Activated B cell treated with CpG ODN at 0.5 μM for 24 hours (primary cell): ENCODE measurements around the gene SGK1. TPM values are rescaled to one million over a fixed set of nuclear protein-coding genes. Genes with fewer than 3 reads are reported as not detected.

Source experiments
- ATAC-seq: fragments of 200-7000 bp; cut with Tn5 transposase; one replicate; pipeline ENCODE4 v1.10.0; 2021; ENCODE audit warnings: low read depth, mild to moderate bottlenecking, moderate library complexity
- CTCF ChIA-PET: fragments of 350-600 bp; sonication (Branson Sonifier 250); formaldehyde crosslinking; loops from one replicate; lab custom pipeline; 2021; ENCODE audit warnings: antibody characterized with exemption; lab: Charles Lee
- POLR2A ChIA-PET: fragments of 350-600 bp; sonication (Branson Sonifier 250); formaldehyde crosslinking; loops from one replicate; lab custom pipeline; 2021; ENCODE audit warnings: antibody characterized with exemption; lab: Charles Lee
- DNase-seq: peaks from one replicate; pipeline ENCODE4 v3.0.0; 2022
- H3K27ac Mint-ChIP-seq: one replicate; pipeline ENCODE4 v1.8.0; 2020; ENCODE audit warnings: mixed read lengths
- H3K27me3 Mint-ChIP-seq: one replicate; pipeline ENCODE4 v1.8.0; 2021; ENCODE audit warnings: mixed read lengths
- H3K36me3 Mint-ChIP-seq: one replicate; pipeline ENCODE4 v1.8.0; 2021; ENCODE audit warnings: low read depth, mixed read lengths
- H3K4me1 Mint-ChIP-seq: one replicate; pipeline ENCODE4 v1.8.0; 2021; ENCODE audit warnings: mixed read lengths
- H3K4me3 Mint-ChIP-seq: one replicate; pipeline ENCODE4 v1.8.0; 2020; ENCODE audit warnings: mild to moderate bottlenecking, mixed read lengths
- H3K9me3 Mint-ChIP-seq: one replicate; pipeline ENCODE4 v1.8.0; 2020; ENCODE audit warnings: mixed read lengths
- CTCF ChIP-seq: fragments of 200-600 bp; IDR thresholded peaks from one replicate; pipeline ENCODE4 v1.8.0; 2022; ENCODE audit warnings: antibody characterized with exemption, mild to moderate bottlenecking
- intact Hi-C: fragments of 100-400 bp; cut with micrococcal nuclease; formaldehyde crosslinking; loops from one replicate; pipeline ENCODE4 v1.15.1; 2024
- total RNA-seq: library from RNA; stranded (reverse); gene quantifications from 2 replicates; pipeline ENCODE4 v1.2.3, GENCODE V29; 2022

SGK1 gene
- total RNA-seq, 1 donor from 2014 or later: 36.2 TPM

DNA sequence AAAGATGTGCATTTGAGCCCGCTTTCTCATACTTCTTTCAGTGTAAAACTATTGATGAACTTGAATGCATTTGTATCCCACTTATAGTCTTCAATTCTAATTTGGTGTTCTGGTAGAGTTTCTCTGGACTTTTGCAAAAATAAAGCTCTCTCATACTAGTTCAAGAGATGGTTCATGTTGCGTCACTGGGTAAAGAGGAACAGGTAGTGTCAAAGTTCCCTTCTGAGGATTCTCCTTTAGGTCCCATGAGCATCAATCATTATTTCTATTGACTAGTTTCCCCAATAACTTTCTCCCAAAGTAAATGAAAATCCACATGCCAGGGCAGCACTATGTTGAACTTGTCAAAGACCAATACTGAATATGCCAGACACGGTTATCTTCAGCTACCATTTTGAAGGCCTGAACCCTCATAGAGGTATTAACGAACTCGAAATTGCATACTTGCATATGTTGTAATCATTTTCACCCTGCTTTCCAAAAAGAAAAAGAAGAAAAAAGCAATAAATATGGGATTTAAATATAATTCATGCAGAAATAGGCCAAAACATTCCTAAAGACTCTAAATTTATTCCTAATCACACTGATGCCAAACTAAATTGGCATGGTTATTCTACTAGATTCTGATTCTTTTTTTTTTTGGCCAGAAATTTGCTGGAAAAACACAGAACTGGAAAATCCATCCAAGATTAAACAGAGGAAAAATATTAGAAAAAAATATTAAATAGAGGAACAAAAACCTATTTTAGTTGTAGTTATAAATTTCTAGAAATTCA, 84.5 kb downstream of the SGK1 start:
- no peaks in the 10 kb centered on the region for H3K9me3 Mint-ChIP-seq
- CTCF ChIA-PET: no interaction called here
- intact Hi-C loops: loop anchor here (1.0 to 10.0 kb wide), 3 partner anchors 13 to 1869 kb away; no protein-coding TSS in a partner anchor
- ATAC-seq: no peak
- H3K27me3 Mint-ChIP-seq: no peaks in the 10 kb centered on the region
- H3K36me3 Mint-ChIP-seq: no peaks in the 10 kb centered on the region
- POLR2A ChIA-PET: interaction anchor here (0.6 to 1.0 kb wide), 3 partner anchors 12 to 59 kb away, joined by 3 to 4 read pairs (median 3); no protein-coding TSS in a partner anchor
- DNase-seq: no peak
- TF ChIP-seq CTCF: no peak
- no peak overlapping the region for H3K4me3 Mint-ChIP-seq
- H3K4me1 Mint-ChIP-seq: peaks cover 48% of the 10 kb centered on the region
- H3K27ac Mint-ChIP-seq: peak overlapping the region; percentile 43

- Mint-ChIP-seq H3K36me3 (no peaks in the 10 kb centered on the region), H3K27ac (no peak overlapping the region), H3K4me3 (no peak overlapping the region), H3K27me3 (no peaks in the 10 kb centered on the region), H3K4me1 (peaks cover 35% of the 10 kb centered on the region), H3K9me3 (no peaks in the 10 kb centered on the region)
- POLR2A ChIA-PET: no interaction called here
- ATAC-seq (no peak), DNase-seq (no peak)
- intact Hi-C loops: loop anchor here (10.0 kb wide), 1 partner anchor 1866 kb away; no protein-coding TSS in a partner anchor
- CTCF ChIA-PET: interaction anchor here (2.0 kb wide), 1 partner anchor 53 kb away, joined by 7 read pairs; no protein-coding TSS in a partner anchor
- no peak for TF ChIP-seq CTCF
Observed at GRCh38 chr6:134230940-134231339, 87.0 kb downstream of the SGK1 start.

DNA sequence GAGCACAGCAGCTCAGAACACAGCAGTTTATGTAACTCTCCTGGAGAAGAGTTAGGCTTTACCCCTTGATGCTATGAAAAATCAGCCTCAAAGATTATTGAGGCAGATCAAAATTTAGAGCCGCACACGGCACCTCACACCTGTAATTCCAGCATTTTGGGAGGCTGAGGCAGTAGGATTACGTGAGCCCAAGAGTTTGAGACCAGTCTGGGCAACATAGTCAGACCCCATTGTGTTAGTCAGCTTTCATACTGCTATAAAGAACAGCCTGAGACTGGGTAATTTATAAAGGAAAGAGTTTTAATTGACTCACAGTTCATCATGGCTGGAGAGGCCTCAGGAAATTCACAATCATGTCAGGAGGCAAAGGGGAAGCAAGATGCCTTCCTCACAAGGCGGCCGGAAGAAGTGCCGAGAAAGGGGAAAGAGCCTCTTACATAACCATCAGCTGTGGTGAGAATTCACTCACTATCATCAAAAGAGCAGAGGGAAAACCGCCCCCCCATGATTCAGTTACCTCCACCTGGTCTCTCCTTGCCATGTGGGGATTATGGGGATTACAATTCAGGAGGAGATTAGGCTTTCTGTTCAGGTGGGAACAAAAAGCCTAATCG, 87.7 kb downstream of the SGK1 start:
- TF ChIP-seq CTCF: no peak
- H3K27me3 Mint-ChIP-seq: no peaks in the 10 kb centered on the region
- intact Hi-C loops: loop anchor here (10.0 kb wide), 1 partner anchor 1865 kb away; no protein-coding TSS in a partner anchor
- no peak for DNase-seq
- peaks cover 29% of the 10 kb centered on the region for H3K4me1 Mint-ChIP-seq
- CTCF ChIA-PET: interaction anchor here (2.0 kb wide), 1 partner anchor 52 kb away, joined by 7 read pairs; no protein-coding TSS in a partner anchor
- peak overlapping the region; percentile 75 for H3K27ac Mint-ChIP-seq
- no peaks in the 10 kb centered on the region for H3K36me3 Mint-ChIP-seq
- ATAC-seq: peak; percentile 40
- POLR2A ChIA-PET: interaction anchor here (0.5 kb wide), 1 partner anchor 25 kb away, joined by 3 read pairs; no protein-coding TSS in a partner anchor
- peak overlapping the region; percentile 5 for H3K4me3 Mint-ChIP-seq
- H3K9me3 Mint-ChIP-seq: no peaks in the 10 kb centered on the region

GRCh38 chr6:134229520-134229919, 88.4 kb downstream of the SGK1 start:
- POLR2A ChIA-PET: no interaction called here
- ATAC-seq: no peak
- CTCF ChIA-PET: no interaction called here
- peaks cover 24% of the 10 kb centered on the region for H3K4me1 Mint-ChIP-seq
- TF ChIP-seq CTCF: no peak
- no peaks in the 10 kb centered on the region for H3K36me3 Mint-ChIP-seq
- no peaks in the 10 kb centered on the region for H3K9me3 Mint-ChIP-seq
- peak overlapping the region; percentile 38 for H3K4me3 Mint-ChIP-seq
- intact Hi-C loops: no loop called here
- no peak for DNase-seq
- H3K27ac Mint-ChIP-seq: no peak overlapping the region
- H3K27me3 Mint-ChIP-seq: no peaks in the 10 kb centered on the region
